ENCODE data around the gene PLOD3.

- TF ChIP-seq YY1 (IDR thresholded peaks at IDR 0.05; ENCODE audit: insufficient read depth, insufficient read length) (no peak), ZNF274 (IDR thresholded peaks at IDR 0.05; ENCODE audit: low read depth, low read length) (no peak)
Observed at GRCh38 chr7:101251871-101252659, 34.7 kb upstream of the PLOD3 start.

All from NT2/D1 (cell line).